ENCODE data around the gene PLCH1.

- TF ChIP-seq CTCF (IDR thresholded peaks at IDR 0.05) (no peak), ZFX (IDR thresholded peaks at IDR 0.05; ENCODE audit: borderline replicate concordance) (no peak)
Observed at GRCh38 chr3:155516439-155516838, 228.4 kb downstream of the PLCH1 start.

All from 22Rv1 (cell line).